Esophagus muscularis mucosa (tissue), 4 donors: ENCODE data around the gene KRT33A.
"Not testable (repeated sequence)": the region's sequence is repeated elsewhere in the genome, so short reads cannot be mapped to it uniquely, and the experiment has no call there.

Source experiments
- EP300 ChIP-seq: sonication (generic); formaldehyde crosslinking; IDR thresholded peaks from one replicate; pipeline ENCODE4 v1.6.1; 2017; ENCODE audit warnings: antibody characterized with exemption
- POLR2A ChIP-seq: fragments of 450-650 bp; IDR thresholded peaks from one replicate; pipeline ENCODE4 v1.6.1; 2017; ENCODE audit warnings: antibody characterized with exemption, moderate library complexity, mild to moderate bottlenecking, low read depth
- POLR2AphosphoS5 ChIP-seq, 2 donors: sonication (generic); formaldehyde crosslinking; IDR thresholded peaks; one replicate each; pipeline ENCODE4 v1.6.1; 2017; ENCODE audit warnings: antibody characterized with exemption in 2 of 2
- TF ChIP-seq, protein P1 (sequence below), 3 experiments: fragments of 200-600 bp in 2 of 3; fragments of 450-650 bp in 1 of 3; sonication (generic) in 2 of 3; IDR thresholded peaks; one replicate each; pipeline ENCODE4 v1.5.1; 2017 to 2019; ENCODE audit warnings: antibody characterized with exemption in 3 of 3, mild to moderate bottlenecking in 2 of 3, moderate library complexity in 1 of 3

DNA sequence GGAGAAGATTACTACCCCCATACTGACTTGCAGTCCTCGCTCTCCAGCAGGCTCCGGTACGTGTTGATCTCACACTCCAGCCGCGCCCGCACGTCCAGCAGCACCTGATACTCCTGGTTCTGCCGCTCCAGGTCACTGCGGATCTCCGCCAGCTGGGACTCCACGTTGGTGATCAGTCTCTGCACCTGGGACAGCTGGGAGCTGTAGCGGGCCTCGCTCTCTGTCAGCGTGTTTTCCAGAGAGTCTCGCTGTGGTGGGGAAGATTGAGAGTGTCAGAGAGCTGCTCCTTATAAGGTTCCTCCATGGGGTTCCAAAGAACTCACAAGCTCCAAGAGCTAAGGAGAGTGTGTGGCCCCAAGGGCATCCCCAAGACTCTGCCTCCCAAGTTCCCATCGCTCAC, 4.2 kb downstream of the KRT33A start:
- TF ChIP-seq, protein P1, sequence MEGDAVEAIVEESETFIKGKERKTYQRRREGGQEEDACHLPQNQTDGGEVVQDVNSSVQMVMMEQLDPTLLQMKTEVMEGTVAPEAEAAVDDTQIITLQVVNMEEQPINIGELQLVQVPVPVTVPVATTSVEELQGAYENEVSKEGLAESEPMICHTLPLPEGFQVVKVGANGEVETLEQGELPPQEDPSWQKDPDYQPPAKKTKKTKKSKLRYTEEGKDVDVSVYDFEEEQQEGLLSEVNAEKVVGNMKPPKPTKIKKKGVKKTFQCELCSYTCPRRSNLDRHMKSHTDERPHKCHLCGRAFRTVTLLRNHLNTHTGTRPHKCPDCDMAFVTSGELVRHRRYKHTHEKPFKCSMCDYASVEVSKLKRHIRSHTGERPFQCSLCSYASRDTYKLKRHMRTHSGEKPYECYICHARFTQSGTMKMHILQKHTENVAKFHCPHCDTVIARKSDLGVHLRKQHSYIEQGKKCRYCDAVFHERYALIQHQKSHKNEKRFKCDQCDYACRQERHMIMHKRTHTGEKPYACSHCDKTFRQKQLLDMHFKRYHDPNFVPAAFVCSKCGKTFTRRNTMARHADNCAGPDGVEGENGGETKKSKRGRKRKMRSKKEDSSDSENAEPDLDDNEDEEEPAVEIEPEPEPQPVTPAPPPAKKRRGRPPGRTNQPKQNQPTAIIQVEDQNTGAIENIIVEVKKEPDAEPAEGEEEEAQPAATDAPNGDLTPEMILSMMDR (IDR thresholded peaks at IDR 0.05) = not testable (repeated sequence)
- TF ChIP-seq POLR2AphosphoS5 (IDR thresholded peaks at IDR 0.05); POLR2A; EP300: not testable (repeated sequence)
